SIG-M5 (cell line): ENCODE results near the gene SIT1.

Experiments
- DNase-seq: peaks from one replicate; lab custom pipeline; 2025; lab: John Stamatoyannopoulos, UW

The SIT1 gene

DNA sequence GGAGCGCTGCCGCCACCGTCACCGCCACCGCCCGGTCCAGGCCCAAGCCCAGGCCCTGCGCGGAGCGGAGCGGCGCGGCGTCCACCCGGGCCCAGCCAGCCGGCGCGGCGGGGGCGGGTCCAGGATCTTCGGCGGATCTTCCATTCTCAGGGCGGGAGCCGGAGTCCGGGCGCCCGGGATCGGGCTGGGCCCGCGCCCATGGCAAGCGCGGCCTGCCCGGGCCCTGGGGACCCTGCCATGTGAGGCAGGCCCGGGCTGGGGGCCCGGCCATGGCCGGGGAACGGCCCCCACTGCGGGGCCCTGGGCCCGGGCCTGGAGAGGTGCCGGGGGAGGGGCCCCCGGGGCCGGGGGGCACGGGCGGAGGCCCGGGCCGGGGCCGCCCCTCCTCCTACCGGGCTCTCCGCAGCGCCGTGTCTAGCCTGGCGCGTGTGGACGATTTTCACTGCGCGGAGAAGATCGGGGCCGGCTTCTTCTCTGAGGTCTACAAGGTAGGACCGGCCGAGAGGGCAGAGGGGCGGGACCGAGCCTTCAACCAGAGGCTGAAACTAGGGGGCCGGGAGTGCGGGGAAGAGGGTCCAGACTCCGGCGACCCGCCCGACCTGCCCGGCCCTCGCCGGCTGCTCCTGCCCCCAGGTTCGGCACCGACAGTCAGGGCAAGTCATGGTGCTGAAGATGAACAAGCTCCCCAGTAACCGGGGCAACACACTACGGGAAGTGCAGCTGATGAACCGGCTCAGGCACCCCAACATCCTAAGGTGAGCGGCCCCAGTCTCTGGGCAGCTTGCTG is 45.2 kb downstream of the SIT1 start:
- DNase-seq = no peak

- no peak for DNase-seq
Measured at GRCh38 chr9:35604578-35605350, 46.0 kb downstream of the SIT1 start, which contains the start of gene TESK1. Gene TESK1, plus strand, starts transcription at chr9:35605262. Its CDS starts 358 bp downstream, at chr9:35605620.

- DNase-seq = peak; percentile 84
Measured at GRCh38 chr9:35603986-35604577, 46.6 kb downstream of the SIT1 start.

GRCh38 chr9:35603506-35603985 is 47.2 kb downstream of the SIT1 start:
- DNase-seq = no peak

DNA sequence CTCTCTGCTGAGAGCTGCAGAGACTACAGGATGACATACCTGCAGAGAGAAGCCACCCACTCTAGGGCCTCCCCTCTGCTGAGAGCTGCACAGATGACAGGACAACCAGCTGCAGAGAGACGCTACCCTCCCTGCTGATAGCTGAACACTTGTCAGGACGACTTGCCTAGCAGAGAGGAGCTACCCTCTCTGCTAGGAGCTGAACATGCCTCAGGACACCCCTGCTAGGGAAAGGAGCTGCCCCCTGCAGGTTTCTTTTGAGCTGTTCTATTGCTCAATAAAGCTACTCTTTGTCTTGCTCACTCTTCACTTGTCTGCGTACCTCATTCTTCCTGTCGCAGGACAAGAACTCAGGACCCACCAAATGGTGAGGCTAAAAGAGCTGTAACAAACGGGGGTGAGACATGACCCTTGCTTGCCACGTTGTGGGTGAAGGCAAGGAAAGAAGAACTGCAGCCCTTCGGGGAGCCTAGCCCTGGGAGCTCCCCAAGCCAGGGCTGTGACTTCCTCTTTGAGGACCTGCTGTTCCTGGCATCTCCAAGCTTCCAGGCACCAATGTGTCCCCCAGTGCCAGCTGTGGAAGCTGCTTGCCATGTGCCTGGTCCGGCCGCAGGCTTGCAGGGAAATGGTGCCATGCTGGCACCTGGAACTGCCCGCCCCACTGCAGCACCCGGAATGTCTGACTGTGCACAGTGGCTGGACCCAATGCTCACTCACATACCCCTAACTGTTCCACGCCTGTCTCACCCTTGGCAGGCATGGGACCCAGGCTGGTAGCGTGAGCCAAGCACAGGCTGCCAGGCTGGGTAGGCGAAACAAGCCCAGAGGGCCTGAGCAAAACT is 50.7 kb downstream of the SIT1 start:
- no peak for DNase-seq
